GM23248 (cell line): ENCODE results near the gene TAPT1.

ENCODE experiments used
- EZH2 ChIP-seq: fragments of 200-600 bp; sonication (generic); IDR thresholded peaks from 2 replicates; pipeline ENCODE4 v1.6.1; 2018; ENCODE audit warnings: antibody characterized with exemption, mild to moderate bottlenecking; ENCODE audit not compliant: insufficient read depth, poor library complexity, severe bottlenecking
- EZH2phosphoT487 ChIP-seq: fragments of 200-600 bp; sonication (generic); IDR thresholded peaks from 2 replicates; pipeline ENCODE4 v1.6.1; 2018; ENCODE audit warnings: antibody characterized with exemption, moderate library complexity, mild to moderate bottlenecking, low read depth; ENCODE audit not compliant: insufficient read depth

- TF ChIP-seq EZH2 (no peak), EZH2phosphoT487 (no peak)
Measured at GRCh38 chr4:16197876-16198665, 28.2 kb downstream of the TAPT1 start.
